GM12864 (cell line): ENCODE results near the gene CCHCR1.

Experiments used
- DNase-seq: peaks from one replicate; pipeline ENCODE4 v3.0.0-alpha.2; 2011; ENCODE audit warnings: low read depth
- H3K4me3 ChIP-seq: 2 replicates; pipeline ENCODE4 v1.5.1; 2011; ENCODE audit warnings: mild to moderate bottlenecking, low read depth, low read length, control low read depth
- CTCF ChIP-seq: IDR thresholded peaks from 2 replicates; pipeline ENCODE4 v1.5.1; 2011; ENCODE audit warnings: low read depth, mild to moderate bottlenecking, moderate library complexity, low read length, control low read depth, inconsistent platforms; ENCODE audit errors: missing control alignments

Gene CCHCR1

GRCh38 chr6:31116661-31117385 is 40.8 kb downstream of the CCHCR1 start:
- H3K4me3 ChIP-seq = no peak overlapping the region
- TF ChIP-seq CTCF = no peak
- DNase-seq = no peak

GRCh38 chr6:31115941-31116560 is 41.6 kb downstream of the CCHCR1 start:
- no peak for TF ChIP-seq CTCF
- no peak for DNase-seq
- H3K4me3 ChIP-seq = no peak overlapping the region

- no peak for DNase-seq
- H3K4me3 ChIP-seq = no peak overlapping the region
- peak; percentile 16 for TF ChIP-seq CTCF
Measured at GRCh38 chr6:31114970-31115849, 42.4 kb downstream of the CCHCR1 start.

GRCh38 chr6:31114541-31114878 is 43.1 kb downstream of the CCHCR1 start, which contains the start of gene PSORS1C1:
TSS of gene PSORS1C1 (plus strand) at chr6:31114800. CDS start at chr6:31129633, 14,833 bp downstream.
- DNase-seq = no peak
- H3K4me3 ChIP-seq = no peak within 1 kb of the TSS

GRCh38 chr6:31113861-31114540 is 43.6 kb downstream of the CCHCR1 start:
- DNase-seq = no peak
- no peak overlapping the region for H3K4me3 ChIP-seq

More at GRCh38 chr6:31114541-31114878, 43.1 kb downstream of the CCHCR1 start, which contains the start of gene PSORS1C1:
- TF ChIP-seq CTCF = no peak

GRCh38 chr6:31112478-31112877 is 45.1 kb downstream of the CCHCR1 start, which contains the start of gene C6orf15:
TSS of gene C6orf15 (minus strand) at chr6:31112575. CDS start at chr6:31112555, 20 bp downstream.
- no peak within 1 kb of the TSS for H3K4me3 ChIP-seq
- no peak for DNase-seq
- TF ChIP-seq CTCF = no peak

More at GRCh38 chr6:31113861-31114540, 43.6 kb downstream of the CCHCR1 start:
- TF ChIP-seq CTCF = no peak
